ENCODE data around the gene ADAMTS2.

The ADAMTS2 gene

DNA sequence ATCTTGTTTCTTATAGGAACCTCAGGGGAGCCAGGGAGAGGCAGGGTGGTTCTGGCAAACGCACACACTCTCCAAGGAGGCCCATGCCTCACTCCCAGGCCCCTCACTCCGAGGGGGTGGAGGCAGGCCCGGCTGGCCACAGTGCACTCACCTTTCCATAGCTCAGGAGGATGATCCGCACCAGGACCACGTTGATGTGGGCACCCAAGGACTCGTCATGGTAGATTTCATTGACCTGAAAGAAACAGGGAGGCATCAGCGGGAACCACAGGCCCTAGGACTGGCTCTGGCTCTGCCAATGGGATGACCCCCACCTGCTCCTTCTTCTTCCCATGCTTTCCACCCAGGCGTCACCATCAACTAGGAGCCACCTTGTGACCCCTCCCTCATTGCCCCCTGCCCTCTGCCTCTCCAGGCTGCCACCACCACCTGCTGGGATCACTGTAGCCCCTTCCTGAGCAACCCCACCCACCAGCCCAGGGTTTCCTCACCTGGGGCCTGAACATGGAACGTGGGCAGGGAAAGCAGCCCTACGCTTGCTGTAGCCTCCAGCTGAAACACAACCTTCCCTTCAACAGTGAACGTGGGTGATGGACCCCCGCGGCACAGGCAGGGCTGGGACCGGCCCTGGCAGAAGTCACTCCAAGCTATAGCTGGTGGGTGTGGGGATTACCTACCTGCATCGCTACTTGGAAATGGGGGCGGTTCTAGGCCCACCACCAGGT lies 164.2 kb downstream of the ADAMTS2 start:
- CTCF ChIA-PET = interaction anchor here (1.7 to 1.9 kb wide), 2 partner anchors 12 to 15 kb away, joined by 4 to 5 read pairs; no protein-coding TSS in a partner anchor

DNA sequence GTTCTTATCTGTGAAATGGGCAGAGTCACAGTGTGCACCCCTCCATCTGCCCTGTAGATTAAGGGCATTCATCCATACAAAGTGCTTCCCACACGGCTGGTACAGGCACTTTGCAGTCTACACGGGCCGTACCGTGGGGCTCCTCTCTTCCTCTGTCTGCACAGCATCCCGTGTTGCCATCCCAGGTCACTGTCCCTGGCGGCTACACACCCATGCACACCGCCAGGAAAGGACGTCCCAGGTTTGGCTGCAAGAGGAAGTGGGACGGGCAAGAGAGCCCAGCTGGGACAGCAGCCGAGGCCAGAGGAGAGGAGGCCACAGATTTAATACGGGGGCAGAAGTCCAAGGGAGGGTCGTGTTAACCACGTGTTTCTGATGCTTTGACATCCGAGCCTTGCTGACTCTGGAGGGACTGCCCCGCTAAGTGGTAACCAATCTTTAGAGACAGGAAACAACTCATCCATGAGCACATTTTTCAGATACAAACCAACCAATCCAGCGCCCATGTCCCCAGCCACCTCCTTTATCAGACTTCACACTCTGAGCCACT lies 165.1 kb downstream of the ADAMTS2 start:
- CTCF ChIA-PET = no interaction called here
- H3K9me3 ChIP-seq (ENCODE audit: control extremely low read depth in 1 of 5, control insufficient read depth in 4 of 5, insufficient read depth in 2 of 5, low read depth in 1 of 5, low read length in 4 of 5) = peaks cover 0 to 7% (median 0%) of the 10 kb centered on the region in 5 experiments
- POLR2A ChIA-PET = no interaction called here
- no peak for DNase-seq
- WGBS (ENCODE audit: insufficient coverage) = 66% methylated on average over 16 of the region's 16 CpGs
- peaks cover 0 to 12% (median 0%) of the 10 kb centered on the region in 5 experiments for H3K27me3 ChIP-seq (replicated peaks in 2 of 5; ENCODE audit: control insufficient read depth in 4 of 5, insufficient read depth in 5 of 5, low read length in 4 of 5)
- no peak overlapping the region for H3K27ac ChIP-seq (ENCODE audit: insufficient read depth in 1 of 2, low read depth in 1 of 2, low read length in 2 of 2, poor library complexity in 1 of 2, severe bottlenecking in 2 of 2)
- no peak overlapping the region for H3K4me3 ChIP-seq (ENCODE audit: control insufficient read depth in 1 of 7, extremely low read depth in 1 of 7, insufficient read depth in 4 of 7, low read depth in 2 of 7, low read length in 6 of 7)
- no peaks in the 10 kb centered on the region for H3K36me3 ChIP-seq (ENCODE audit: control insufficient read depth in 4 of 4, insufficient read depth in 4 of 4, low read length in 3 of 4)
- peaks cover 0 to 26% (median 18%) of the 10 kb centered on the region in 4 experiments for H3K4me1 ChIP-seq (ENCODE audit: control extremely low read depth in 1 of 4, control insufficient read depth in 4 of 4, insufficient read depth in 4 of 4, low read length in 3 of 4)

More for the DNA sequence above, 164.2 kb downstream of the ADAMTS2 start:
- Histone ChIP-seq H3K27ac (ENCODE audit: insufficient read depth in 1 of 2, low read depth in 1 of 2, low read length in 2 of 2, poor library complexity in 1 of 2, severe bottlenecking in 2 of 2) (no peak overlapping the region), H3K27me3 (replicated peaks in 2 of 5; ENCODE audit: control insufficient read depth in 4 of 5, insufficient read depth in 5 of 5, low read length in 4 of 5) (peaks cover 0 to 8% (median 0%) of the 10 kb centered on the region in 5 experiments), H3K9me3 (ENCODE audit: control extremely low read depth in 1 of 5, control insufficient read depth in 4 of 5, insufficient read depth in 2 of 5, low read depth in 1 of 5, low read length in 4 of 5) (peaks cover 0 to 7% (median 0%) of the 10 kb centered on the region in 5 experiments), H3K4me1 (ENCODE audit: control extremely low read depth in 1 of 4, control insufficient read depth in 4 of 4, insufficient read depth in 4 of 4, low read length in 3 of 4) (peaks cover 0 to 26% (median 18%) of the 10 kb centered on the region in 4 experiments), H3K4me3 (ENCODE audit: control insufficient read depth in 1 of 7, extremely low read depth in 1 of 7, insufficient read depth in 4 of 7, low read depth in 2 of 7, low read length in 6 of 7) (no peak overlapping the region), H3K36me3 (ENCODE audit: control insufficient read depth in 4 of 4, insufficient read depth in 4 of 4, low read length in 3 of 4) (no peaks in the 10 kb centered on the region)
- DNase-seq = no peak
- whole genome bisulfite sequencing (ENCODE audit: insufficient coverage) = 95% methylated on average over 15 of the region's 16 CpGs
- POLR2A ChIA-PET = interaction anchor here (0.6 kb wide), 1 partner anchor 46 kb away, joined by 4 read pairs; no protein-coding TSS in a partner anchor

DNA sequence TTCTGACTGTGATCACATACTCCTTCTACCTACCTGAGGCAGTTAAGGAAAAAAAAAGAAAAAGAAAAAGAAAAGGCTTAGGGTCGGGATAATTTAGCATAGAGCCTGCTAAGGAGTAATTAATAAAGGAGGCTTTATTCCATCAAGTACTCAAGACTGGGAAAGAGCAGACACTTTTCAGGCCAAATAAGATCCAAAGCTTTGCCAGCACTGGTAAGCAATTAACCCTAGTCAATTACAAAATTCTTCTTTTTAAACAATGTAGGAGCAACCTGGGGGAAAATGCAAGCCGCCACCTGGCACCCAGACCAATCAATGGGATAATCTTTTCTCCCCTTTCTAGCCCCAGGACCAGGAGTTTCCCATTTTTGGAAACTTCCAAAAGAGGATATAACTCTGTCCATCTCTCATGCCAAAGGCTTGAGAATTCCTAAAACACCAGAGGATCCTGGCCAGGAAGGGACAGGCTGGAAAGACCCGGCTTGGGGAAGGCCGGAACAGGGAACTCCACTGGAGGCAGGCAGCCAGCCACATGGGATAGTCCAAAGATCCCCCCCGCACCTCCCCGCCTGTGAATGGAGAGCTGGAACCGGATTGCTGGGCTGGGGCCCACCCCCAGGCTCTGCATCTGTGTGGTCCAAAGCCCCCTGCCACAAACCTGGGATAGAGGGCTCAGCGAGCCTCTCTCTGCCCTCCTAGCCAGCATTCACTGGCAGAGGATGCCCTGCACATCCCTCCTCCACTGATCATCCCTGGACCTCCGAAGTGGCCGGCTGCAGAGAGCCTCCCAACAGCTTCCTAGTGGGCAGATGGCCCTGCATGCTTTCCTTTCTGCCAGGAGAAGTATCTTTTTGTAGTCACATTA lies 167.3 kb downstream of the ADAMTS2 start:
- Histone ChIP-seq H3K4me1 (ENCODE audit: control extremely low read depth in 1 of 4, control insufficient read depth in 4 of 4, insufficient read depth in 4 of 4, low read length in 3 of 4) (peaks cover 0 to 20% (median 16%) of the 10 kb centered on the region in 4 experiments), H3K4me3 (ENCODE audit: control insufficient read depth in 1 of 7, extremely low read depth in 1 of 7, insufficient read depth in 4 of 7, low read depth in 2 of 7, low read length in 6 of 7) (no peak overlapping the region), H3K27ac (ENCODE audit: insufficient read depth in 1 of 2, low read depth in 1 of 2, low read length in 2 of 2, poor library complexity in 1 of 2, severe bottlenecking in 2 of 2) (no peak overlapping the region), H3K9me3 (ENCODE audit: control extremely low read depth in 1 of 5, control insufficient read depth in 4 of 5, insufficient read depth in 2 of 5, low read depth in 1 of 5, low read length in 4 of 5) (peaks cover 0 to 7% (median 0%) of the 10 kb centered on the region in 5 experiments), H3K36me3 (ENCODE audit: control insufficient read depth in 4 of 4, insufficient read depth in 4 of 4, low read length in 3 of 4) (no peaks in the 10 kb centered on the region), H3K27me3 (replicated peaks in 2 of 5; ENCODE audit: control insufficient read depth in 4 of 5, insufficient read depth in 5 of 5, low read length in 4 of 5) (peaks cover 0 to 12% (median 0%) of the 10 kb centered on the region in 5 experiments)
- no peak for DNase-seq
- ChIA-PET CTCF (no interaction called here), POLR2A (no interaction called here)
- WGBS (ENCODE audit: insufficient coverage) = 96% methylated on average over 9 of the region's 10 CpGs

DNA sequence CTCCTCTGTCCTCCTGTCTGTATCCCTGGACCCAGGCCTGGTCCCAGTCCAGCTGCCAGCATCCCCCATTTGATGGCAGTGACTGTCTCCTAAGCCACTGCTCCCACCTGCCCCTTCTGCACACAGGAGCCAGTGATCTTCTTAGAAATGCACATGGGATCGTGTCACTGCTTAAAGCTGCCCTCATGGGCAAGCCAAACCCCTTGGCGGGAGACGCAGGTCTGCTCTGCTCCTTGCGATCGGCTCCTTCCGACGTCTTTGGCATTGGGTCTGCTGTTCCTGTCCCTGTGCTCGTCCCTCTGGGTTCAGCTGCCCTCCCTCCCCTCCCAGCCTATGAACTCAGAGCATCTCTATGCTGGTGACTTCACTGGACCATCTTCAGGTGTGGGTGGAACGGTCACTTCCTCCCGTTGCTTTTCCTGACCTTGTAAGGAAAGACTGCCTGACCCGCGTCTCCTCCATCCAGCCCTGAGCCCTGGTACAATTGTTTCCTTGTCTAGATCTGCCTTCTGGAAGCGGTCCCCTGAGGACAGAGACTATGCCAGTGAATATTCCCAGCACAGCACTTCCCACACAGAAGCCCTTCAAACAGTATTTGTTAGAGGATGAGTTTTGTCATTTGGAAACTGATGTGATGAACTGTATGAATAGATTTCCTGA lies 168.6 kb downstream of the ADAMTS2 start:
- ChIA-PET CTCF (interaction anchor here (1.8 kb wide), 1 partner anchor 9 kb away, joined by 3 read pairs; no protein-coding TSS in a partner anchor), POLR2A (no interaction called here)
- H3K36me3 ChIP-seq (ENCODE audit: control insufficient read depth in 4 of 4, insufficient read depth in 4 of 4, low read length in 3 of 4) = no peaks in the 10 kb centered on the region

DNA sequence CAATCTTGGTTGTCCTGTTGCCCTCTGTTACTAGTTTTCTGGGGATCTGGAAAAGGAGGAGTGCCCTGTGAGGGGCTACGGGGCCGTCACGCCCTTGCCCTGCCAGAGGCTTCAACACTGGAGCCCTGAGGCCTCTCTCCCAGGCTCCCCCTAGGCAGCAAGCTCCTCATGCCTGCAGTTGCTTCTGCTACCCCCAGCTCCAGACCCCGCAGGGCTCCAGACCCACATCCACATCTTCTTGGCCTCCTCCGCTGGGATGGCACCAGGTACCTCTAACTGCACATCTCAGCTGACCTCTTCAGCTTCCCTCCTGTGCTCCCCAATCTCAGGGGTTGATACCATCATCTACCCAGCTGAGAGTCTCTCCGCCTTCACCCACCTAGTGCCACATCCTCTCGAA lies 169.1 kb downstream of the ADAMTS2 start:
- ChIA-PET POLR2A (no interaction called here), CTCF (interaction anchor here (1.8 kb wide), 1 partner anchor 8 kb away, joined by 3 read pairs; no protein-coding TSS in a partner anchor)
- no peak overlapping the region for H3K4me3 ChIP-seq (ENCODE audit: control insufficient read depth in 1 of 7, extremely low read depth in 1 of 7, insufficient read depth in 4 of 7, low read depth in 2 of 7, low read length in 6 of 7)
- no peaks in the 10 kb centered on the region for H3K36me3 ChIP-seq (ENCODE audit: control insufficient read depth in 4 of 4, insufficient read depth in 4 of 4, low read length in 3 of 4)
- DNase-seq = no peak
- peaks cover 0 to 4% (median 2%) of the 10 kb centered on the region in 4 experiments for H3K4me1 ChIP-seq (ENCODE audit: control extremely low read depth in 1 of 4, control insufficient read depth in 4 of 4, insufficient read depth in 4 of 4, low read length in 3 of 4)
- peaks cover 0 to 7% (median 0%) of the 10 kb centered on the region in 5 experiments for H3K9me3 ChIP-seq (ENCODE audit: control extremely low read depth in 1 of 5, control insufficient read depth in 4 of 5, insufficient read depth in 2 of 5, low read depth in 1 of 5, low read length in 4 of 5)
- H3K27me3 ChIP-seq (replicated peaks in 2 of 5; ENCODE audit: control insufficient read depth in 4 of 5, insufficient read depth in 5 of 5, low read length in 4 of 5) = peaks cover 0 to 12% (median 0%) of the 10 kb centered on the region in 5 experiments
- no peak overlapping the region for H3K27ac ChIP-seq (ENCODE audit: insufficient read depth in 1 of 2, low read depth in 1 of 2, low read length in 2 of 2, poor library complexity in 1 of 2, severe bottlenecking in 2 of 2)
- WGBS (ENCODE audit: insufficient coverage) = 84% methylated on average over 5 of the region's 7 CpGs

More for the DNA sequence above, 168.6 kb downstream of the ADAMTS2 start:
- whole genome bisulfite sequencing (ENCODE audit: insufficient coverage) = 92% methylated on average over 6 of the region's 13 CpGs
- peaks cover 0 to 7% (median 0%) of the 10 kb centered on the region in 5 experiments for H3K9me3 ChIP-seq (ENCODE audit: control extremely low read depth in 1 of 5, control insufficient read depth in 4 of 5, insufficient read depth in 2 of 5, low read depth in 1 of 5, low read length in 4 of 5)
- H3K4me1 ChIP-seq (ENCODE audit: control extremely low read depth in 1 of 4, control insufficient read depth in 4 of 4, insufficient read depth in 4 of 4, low read length in 3 of 4) = peaks cover 0 to 9% (median 7%) of the 10 kb centered on the region in 4 experiments
- H3K27me3 ChIP-seq (replicated peaks in 2 of 5; ENCODE audit: control insufficient read depth in 4 of 5, insufficient read depth in 5 of 5, low read length in 4 of 5) = peaks cover 0 to 12% (median 0%) of the 10 kb centered on the region in 5 experiments
- no peak overlapping the region for H3K4me3 ChIP-seq (ENCODE audit: control insufficient read depth in 1 of 7, extremely low read depth in 1 of 7, insufficient read depth in 4 of 7, low read depth in 2 of 7, low read length in 6 of 7)
- DNase-seq = no peak
- no peak overlapping the region for H3K27ac ChIP-seq (ENCODE audit: insufficient read depth in 1 of 2, low read depth in 1 of 2, low read length in 2 of 2, poor library complexity in 1 of 2, severe bottlenecking in 2 of 2)

DNA sequence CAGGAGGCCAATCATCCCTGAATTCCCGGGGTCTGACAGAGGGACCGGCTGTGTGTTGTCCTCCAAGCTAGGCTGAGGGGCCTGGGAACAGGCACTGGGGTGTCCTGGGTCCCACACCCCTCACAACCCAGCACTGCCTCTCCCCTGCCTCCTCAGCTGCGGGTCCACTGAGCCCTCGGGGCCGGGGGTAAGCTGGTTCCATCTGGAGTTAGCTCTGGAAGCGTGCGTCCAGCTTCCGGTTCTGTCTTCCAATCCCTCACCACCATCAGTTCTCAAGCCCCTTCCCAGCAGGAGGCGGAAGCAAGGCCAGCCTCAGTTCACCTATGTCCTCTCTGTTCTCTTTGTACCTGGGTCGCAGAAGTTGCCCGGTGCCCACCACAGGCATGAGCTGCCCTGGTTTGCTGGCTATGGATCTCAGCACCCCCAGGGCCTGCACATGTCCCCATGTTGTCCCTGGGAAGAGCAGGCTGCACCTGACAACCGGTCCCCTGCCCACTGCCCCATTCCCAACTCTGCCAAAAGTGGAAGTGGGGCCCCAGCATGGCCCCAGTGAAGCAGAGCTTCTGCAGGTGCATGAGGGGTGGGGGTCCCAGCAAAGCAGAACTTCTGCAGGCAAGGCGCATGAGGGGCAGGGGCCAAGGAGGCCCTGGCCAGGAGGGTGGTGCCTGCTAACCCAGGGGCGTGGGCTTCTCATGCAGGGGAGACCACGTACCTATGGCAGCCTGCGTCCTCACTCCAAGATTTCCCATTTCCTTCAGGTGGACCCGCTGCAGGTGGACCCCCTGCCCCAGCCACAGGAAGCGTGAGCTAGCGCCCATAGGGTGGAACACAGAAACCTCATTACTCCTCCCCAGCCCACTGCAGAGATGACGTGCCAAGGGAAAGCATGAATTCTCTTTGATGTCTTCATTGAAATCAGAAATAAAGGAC lies 173.2 kb downstream of the ADAMTS2 start:
- POLR2A ChIA-PET = no interaction called here
- Histone ChIP-seq H3K4me1 (ENCODE audit: control extremely low read depth in 1 of 4, control insufficient read depth in 4 of 4, insufficient read depth in 4 of 4, low read length in 3 of 4) (peaks cover 0 to 8% (median 4%) of the 10 kb centered on the region in 4 experiments), H3K27ac (ENCODE audit: insufficient read depth in 1 of 2, low read depth in 1 of 2, low read length in 2 of 2, poor library complexity in 1 of 2, severe bottlenecking in 2 of 2) (no peak overlapping the region), H3K27me3 (replicated peaks in 2 of 5; ENCODE audit: control insufficient read depth in 4 of 5, insufficient read depth in 5 of 5, low read length in 4 of 5) (peaks cover 0 to 19% (median 4%) of the 10 kb centered on the region in 5 experiments), H3K36me3 (ENCODE audit: control insufficient read depth in 4 of 4, insufficient read depth in 4 of 4, low read length in 3 of 4) (no peaks in the 10 kb centered on the region), H3K4me3 (ENCODE audit: control insufficient read depth in 1 of 7, extremely low read depth in 1 of 7, insufficient read depth in 4 of 7, low read depth in 2 of 7, low read length in 6 of 7) (no peak overlapping the region), H3K9me3 (ENCODE audit: control extremely low read depth in 1 of 5, control insufficient read depth in 4 of 5, insufficient read depth in 2 of 5, low read depth in 1 of 5, low read length in 4 of 5) (no peaks in the 10 kb centered on the region)
- no peak for DNase-seq
- CTCF ChIA-PET = interaction anchor here (0.8 to 1.1 kb wide), 2 partner anchors 90 to 324 kb away, joined by 3 read pairs; no protein-coding TSS in a partner anchor
- 95% methylated on average over 19 of the region's 20 CpGs for WGBS (ENCODE audit: insufficient coverage)

Data from common myeloid progenitor, CD34-positive (primary cell).